ENCODE data around the gene KIAA0753.

DNA sequence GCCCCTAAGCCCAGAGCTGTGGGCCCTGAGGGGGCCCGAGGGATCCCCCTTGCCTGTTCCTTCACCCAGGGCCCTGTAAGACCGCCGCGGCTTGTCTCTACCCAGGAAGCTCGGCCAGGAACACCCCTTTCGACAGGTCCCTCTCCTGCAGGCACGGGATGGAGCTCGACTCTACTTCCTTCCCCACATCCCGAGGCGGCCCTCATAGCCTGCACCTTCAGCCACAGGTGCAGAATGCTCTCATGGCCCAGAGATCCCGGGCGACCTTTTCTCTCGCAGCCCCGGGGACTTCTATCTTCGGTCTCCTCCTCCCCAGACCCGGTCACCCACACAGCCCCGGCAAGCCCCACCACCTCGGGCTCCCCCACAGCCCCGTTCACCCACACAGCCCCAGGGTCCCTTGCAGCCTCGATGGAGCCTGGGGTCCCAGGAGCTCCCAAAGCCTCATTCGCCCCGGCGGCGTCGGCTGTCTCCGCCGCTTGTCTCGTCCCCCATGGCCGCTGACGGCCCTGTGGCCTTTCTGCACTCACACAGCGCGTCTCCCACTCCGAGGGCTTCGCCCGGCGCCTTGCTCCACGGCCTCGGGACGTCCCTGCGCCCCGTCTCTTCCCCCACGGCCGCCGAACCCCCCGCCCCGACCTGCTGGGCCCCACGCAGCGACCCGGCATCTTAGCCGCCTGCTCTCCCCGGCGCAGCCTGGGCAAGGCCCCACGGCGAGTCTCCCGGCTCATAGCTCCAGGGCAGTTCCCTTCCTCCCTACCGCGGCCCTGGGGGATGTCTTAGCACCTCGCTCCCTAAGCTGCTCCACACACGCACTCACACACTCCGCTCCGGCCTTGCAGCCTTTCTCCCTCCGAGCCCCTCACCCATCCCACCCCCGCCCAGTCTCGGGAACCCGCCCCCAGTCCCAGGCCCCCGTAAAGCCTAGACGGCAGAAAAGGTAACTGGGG lies 650 bp downstream of the KIAA0753 start:
- TF ChIP-seq POLR2A (IDR thresholded peaks at IDR 0.05), result no peak
- TF ChIP-seq, protein P1, sequence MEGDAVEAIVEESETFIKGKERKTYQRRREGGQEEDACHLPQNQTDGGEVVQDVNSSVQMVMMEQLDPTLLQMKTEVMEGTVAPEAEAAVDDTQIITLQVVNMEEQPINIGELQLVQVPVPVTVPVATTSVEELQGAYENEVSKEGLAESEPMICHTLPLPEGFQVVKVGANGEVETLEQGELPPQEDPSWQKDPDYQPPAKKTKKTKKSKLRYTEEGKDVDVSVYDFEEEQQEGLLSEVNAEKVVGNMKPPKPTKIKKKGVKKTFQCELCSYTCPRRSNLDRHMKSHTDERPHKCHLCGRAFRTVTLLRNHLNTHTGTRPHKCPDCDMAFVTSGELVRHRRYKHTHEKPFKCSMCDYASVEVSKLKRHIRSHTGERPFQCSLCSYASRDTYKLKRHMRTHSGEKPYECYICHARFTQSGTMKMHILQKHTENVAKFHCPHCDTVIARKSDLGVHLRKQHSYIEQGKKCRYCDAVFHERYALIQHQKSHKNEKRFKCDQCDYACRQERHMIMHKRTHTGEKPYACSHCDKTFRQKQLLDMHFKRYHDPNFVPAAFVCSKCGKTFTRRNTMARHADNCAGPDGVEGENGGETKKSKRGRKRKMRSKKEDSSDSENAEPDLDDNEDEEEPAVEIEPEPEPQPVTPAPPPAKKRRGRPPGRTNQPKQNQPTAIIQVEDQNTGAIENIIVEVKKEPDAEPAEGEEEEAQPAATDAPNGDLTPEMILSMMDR (IDR thresholded peaks at IDR 0.05), result no peak
- TF ChIP-seq POLR2AphosphoS5 (IDR thresholded peaks at IDR 0.05), result no peak

Measured in gastroesophageal sphincter (tissue), 3 donors.